GM12872 (cell line): Measurements from ENCODE around the gene LPCAT1.

Source experiments
- CTCF ChIP-seq: IDR thresholded peaks from 3 replicates; pipeline ENCODE4 v1.5.1; 2011; ENCODE audit warnings: low read depth, mild to moderate bottlenecking, low read length, moderate library complexity; ENCODE audit not compliant: insufficient read depth

The LPCAT1 gene

GRCh38 chr5:1448511-1449011 is 75.2 kb downstream of the LPCAT1 start:
- TF ChIP-seq CTCF: no peak

- no peak for TF ChIP-seq CTCF
Measured at GRCh38 chr5:1447671-1448361, 75.9 kb downstream of the LPCAT1 start.

GRCh38 chr5:1446602-1447343 is 77.0 kb downstream of the LPCAT1 start:
- no peak for TF ChIP-seq CTCF

- TF ChIP-seq CTCF: no peak
Measured at GRCh38 chr5:1445689-1446601, 77.8 kb downstream of the LPCAT1 start.

GRCh38 chr5:1445313-1445688 is 78.5 kb downstream of the LPCAT1 start, which contains the start of gene SLC6A3:
SLC6A3 (minus strand) TSS chr5:1445440; CDS start chr5:1443197, 2,243 bp downstream.
- no peak for TF ChIP-seq CTCF

- TF ChIP-seq CTCF: no peak
Measured at GRCh38 chr5:1444361-1445189, 79.2 kb downstream of the LPCAT1 start.
